Fibroblast of pulmonary artery (primary cell): Measurements from ENCODE around the gene MTSS2.

Experiments
- DNase-seq: peaks from one replicate; pipeline ENCODE4 v3.0.0-alpha.2; 2010; ENCODE audit warnings: low read depth
- H3K4me3 ChIP-seq: replicated peaks from 2 replicates; pipeline ENCODE4 v1.5.1; 2011; ENCODE audit warnings: low read depth, mild to moderate bottlenecking, control low read depth, low read length, moderate library complexity
- TF ChIP-seq, protein P1 (sequence below): IDR thresholded peaks from 2 replicates; pipeline ENCODE4 v1.5.1; 2011; ENCODE audit warnings: mild to moderate bottlenecking, control low read depth, low read length, inconsistent platforms; ENCODE audit errors: missing control alignments

The MTSS2 gene

DNA sequence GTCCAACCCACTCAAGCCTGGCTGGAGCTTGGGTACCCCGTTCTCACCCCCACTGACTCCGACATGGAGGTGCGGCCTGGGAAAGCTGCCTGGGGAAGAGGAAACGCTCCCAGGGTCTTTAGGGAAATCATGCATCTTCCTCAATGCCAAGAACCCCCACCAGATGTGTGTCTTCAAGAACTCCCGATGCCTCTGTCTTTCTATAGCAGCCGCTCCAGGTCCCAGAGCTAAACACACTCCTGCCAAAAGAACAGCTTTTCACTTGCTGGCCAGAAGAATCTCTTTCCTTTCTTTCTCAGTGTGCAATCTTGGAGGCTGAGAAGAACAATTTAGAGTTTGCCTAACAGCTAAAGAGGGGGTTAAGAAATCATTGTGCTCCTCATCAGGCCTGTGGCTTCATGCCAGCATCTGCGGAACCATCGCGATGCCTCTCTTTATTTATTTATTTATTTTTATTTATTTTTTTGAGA, 41.1 kb upstream of the MTSS2 start:
- TF ChIP-seq, protein P1, sequence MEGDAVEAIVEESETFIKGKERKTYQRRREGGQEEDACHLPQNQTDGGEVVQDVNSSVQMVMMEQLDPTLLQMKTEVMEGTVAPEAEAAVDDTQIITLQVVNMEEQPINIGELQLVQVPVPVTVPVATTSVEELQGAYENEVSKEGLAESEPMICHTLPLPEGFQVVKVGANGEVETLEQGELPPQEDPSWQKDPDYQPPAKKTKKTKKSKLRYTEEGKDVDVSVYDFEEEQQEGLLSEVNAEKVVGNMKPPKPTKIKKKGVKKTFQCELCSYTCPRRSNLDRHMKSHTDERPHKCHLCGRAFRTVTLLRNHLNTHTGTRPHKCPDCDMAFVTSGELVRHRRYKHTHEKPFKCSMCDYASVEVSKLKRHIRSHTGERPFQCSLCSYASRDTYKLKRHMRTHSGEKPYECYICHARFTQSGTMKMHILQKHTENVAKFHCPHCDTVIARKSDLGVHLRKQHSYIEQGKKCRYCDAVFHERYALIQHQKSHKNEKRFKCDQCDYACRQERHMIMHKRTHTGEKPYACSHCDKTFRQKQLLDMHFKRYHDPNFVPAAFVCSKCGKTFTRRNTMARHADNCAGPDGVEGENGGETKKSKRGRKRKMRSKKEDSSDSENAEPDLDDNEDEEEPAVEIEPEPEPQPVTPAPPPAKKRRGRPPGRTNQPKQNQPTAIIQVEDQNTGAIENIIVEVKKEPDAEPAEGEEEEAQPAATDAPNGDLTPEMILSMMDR: no peak
- DNase-seq: no peak
- H3K4me3 ChIP-seq: no peak overlapping the region

GRCh38 chr16:70725912-70726828, 40.3 kb upstream of the MTSS2 start:
- H3K4me3 ChIP-seq: no peak overlapping the region
- no peak for DNase-seq
- TF ChIP-seq, protein P1: no peak

DNA sequence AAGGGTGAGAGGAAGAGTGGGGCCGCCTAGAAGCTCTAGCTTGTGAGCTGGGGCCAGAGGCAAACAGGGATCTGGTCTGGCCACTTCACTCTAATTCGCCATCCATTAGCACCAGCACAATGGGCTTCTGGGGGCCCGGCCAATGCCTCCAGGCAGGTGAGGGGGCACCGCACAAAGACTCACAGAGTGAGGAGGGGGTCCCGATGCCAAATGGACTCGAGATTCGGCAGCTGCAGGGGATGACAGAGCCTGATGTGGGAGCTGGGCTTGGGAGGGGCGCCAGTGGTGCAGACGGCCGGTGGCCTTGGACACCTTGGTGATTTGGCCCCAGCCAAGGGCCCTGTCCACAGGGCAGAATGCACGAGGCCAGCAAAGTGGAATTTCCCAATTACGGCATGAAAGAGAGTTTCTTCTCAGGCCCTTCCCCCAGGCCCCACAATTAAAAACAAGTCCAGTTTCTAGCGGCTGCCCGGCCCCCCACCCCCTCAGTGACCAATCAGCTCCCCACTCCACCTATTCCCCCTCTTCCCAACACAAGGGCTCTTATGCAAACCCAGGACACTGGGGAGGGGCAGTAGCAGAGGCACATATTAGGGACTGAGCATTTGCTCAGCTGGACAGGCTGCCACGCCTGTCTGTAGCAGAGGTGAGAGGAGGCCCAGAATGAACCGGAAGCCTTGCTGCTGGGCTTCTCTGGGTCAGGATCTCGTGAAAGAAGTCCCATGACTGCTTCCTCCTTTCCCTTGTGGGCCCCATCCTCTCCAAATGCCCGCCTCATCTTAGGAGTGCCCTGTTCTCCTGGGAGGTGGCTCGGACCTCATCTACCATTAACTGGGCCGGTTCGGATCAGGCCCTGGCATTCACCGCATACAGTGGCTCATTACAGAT, 39.4 kb upstream of the MTSS2 start:
- TF ChIP-seq, protein P1: no peak
- no peak for DNase-seq
- no peak overlapping the region for H3K4me3 ChIP-seq

DNA sequence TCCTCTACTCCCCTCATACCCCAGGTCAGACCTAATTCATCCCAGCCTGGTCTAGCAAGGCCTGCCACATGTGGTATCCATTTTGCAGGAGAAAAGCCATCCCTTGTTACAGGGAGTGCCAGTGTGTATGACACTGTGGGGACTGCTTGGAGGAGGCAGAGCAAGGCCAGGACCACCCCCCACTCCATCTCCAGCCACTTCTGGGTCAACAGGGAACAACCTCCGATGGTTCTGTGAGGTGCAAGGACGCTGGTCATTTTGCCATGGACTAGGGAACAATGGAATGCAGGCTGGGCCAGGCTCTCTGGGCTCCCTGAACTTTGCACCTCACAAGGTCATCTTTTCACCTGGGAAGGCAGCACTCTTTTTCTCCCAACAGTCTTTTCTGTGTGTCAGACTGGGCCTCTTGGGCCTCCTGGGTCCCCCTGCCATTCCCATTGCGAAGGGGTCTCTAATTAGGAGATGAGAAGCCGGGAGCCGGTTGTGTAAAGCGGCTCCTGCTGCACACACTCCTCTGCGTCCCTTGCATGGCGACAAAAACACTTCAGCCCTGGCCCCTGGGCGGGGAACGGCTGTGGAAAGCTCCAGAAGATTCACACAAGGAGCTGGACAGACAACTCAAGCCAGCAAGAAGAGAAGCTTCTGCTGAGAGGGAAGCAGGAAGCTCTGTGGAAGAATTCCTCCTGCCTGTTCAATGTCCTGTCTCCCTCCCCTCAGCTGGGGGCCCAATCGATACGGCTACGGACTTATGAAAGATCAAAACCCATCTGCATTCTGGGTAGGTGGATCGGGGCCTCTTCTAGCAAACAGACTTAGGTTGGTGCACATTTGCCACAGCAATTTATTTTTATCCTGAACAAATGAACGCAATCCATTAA, 38.5 kb upstream of the MTSS2 start:
- no peak overlapping the region for H3K4me3 ChIP-seq
- DNase-seq: no peak
- TF ChIP-seq, protein P1: no peak

DNA sequence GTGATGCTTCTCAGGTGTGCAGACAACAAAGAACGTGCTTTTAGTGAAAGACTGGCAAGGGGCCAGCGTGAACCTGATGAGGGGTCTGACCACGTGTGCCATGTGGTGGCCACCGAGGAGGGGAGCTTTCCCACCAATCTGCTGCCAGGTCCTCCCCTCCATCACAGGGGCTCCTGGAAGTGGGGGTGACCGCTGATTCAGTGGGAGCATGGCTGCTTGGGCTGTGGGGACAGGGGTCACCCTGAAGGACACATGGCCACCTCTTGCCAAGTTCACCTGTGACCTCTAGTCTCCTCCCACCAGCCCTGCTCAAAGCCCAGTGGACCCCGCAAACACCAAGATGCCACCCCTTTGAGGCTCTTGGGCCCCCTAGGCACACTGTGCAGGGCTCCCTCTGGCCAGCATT, 37.9 kb upstream of the MTSS2 start:
- TF ChIP-seq, protein P1: no peak
- no peak for DNase-seq
- no peak overlapping the region for H3K4me3 ChIP-seq
